GM19438 (cell line): ENCODE data around the gene MAP2K3.
"Not testable (repeated sequence)": the region's sequence is repeated elsewhere in the genome, so short reads cannot be mapped to it uniquely, and the experiment has no call there.

Experiments
- ATAC-seq: cut with Tn5 transposase; IDR thresholded peaks from one replicate; pipeline ENCODE4 v1.9.1; 2021; ENCODE audit warnings: low read depth; ENCODE audit not compliant: unreplicated experiment

Gene MAP2K3

GRCh38 chr17:21347660-21348059 lies 63.1 kb downstream of the MAP2K3 start:
- ATAC-seq: not testable (repeated sequence)

GRCh38 chr17:21348081-21348925 lies 63.8 kb downstream of the MAP2K3 start:
- peak; percentile 58 for ATAC-seq

GRCh38 chr17:21348926-21349261 lies 64.4 kb downstream of the MAP2K3 start:
- not testable (repeated sequence) for ATAC-seq

DNA sequence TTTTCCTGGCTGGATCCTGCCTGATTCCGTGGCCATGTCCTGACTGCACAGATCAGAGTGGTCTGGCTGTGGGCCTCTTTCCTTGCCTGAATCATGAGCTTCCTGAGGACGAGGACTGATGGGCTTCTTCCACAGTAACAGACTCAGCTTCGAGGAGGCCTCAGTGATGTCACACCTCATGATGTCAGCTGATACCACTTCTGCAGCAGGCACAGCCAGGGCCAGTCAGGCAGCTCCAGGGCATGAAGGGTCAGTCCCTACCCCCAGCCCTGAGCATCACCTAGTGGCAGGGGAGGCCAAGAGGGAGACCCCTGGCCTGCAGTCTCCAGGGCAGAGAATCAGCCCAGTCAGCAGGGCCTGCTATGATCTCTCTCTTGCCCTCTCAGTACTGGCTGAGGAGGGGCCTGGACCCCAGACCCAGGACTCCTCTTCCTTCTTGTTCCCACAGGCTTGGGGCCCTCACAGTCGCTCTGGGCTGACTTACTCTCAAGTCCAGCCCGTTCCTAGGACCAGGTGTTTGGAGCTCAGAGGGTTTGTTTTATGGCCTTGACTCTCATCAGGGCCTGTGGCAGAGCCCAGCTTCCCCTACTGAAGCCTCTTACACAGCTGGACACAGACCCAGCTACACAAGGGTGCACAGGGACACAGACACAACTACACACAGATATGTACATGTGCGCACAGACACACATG lies 65.0 kb downstream of the MAP2K3 start:
- not testable (repeated sequence) for ATAC-seq

GRCh38 chr17:21350495-21350894 lies 66.0 kb downstream of the MAP2K3 start:
- ATAC-seq: not testable (repeated sequence)

DNA sequence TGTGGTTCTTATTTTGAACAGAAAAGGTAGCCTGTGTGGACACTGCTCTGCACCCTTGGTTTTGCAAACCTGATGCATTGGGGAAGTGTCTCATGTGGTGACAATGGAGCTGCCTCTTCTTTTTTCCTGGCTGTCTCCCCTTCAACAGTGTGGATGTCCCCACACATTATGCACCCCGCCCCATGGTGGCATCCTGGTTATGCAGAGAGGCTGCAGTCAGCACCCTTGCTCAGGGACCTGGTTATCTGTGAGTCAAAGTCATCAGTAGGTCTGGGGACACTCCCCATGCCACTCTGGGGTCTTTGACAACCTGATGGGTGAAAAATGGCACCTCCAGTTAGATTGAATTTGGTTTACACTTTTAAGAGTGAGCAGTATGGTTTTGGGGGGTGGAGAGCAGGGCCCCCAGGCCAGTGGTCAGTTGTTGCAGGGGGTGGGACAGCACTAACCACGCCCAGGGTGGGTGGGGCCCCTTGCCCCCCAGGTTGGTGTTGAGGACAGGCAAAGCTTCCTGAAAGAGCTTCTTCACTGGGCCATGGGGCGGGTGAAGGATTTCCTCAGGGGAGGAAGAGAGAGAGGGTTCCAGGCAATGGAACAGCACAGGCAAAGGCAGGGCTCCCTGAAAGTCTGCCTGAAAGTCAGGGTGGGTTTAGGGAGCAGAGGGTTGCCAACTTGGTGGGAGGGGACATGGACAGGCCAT lies 67.0 kb downstream of the MAP2K3 start:
- ATAC-seq: no peak

DNA sequence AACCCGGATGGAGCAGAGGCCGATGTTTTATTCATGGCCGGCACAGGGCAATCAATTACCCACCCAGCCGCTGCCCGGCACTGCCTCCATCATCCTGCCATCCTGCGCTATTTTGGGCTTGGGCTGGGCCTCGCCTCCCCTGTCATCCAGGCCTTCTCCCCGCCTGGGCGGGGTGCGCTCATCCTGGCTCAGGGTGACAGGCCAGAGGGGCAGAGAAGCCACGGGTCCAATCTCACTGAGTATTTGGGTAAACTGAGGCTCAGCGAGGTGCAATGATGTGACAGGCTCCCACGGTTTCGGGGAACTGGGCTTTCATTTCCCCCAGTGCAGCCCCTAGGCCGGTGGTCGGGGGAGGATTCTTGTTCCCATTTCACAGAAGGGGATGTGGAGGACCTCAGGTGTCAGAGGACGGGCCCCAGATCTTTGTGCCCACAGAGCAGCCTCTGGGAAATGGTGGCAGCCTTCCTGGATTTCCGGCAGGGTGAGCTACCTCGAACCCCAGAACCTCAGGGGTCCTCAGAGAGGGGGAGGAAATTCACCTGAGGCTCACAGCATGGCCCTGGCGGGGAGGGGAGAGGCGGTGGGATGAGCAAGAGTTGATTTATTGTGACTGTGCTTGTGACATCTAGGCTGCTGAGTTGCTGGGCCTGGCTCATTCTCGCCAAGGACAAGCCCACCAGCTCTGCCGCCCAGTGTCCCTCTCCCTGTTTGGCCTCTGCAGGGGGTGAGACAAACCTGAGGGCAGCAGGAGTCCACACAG lies 67.9 kb downstream of the MAP2K3 start:
- no peak for ATAC-seq

DNA sequence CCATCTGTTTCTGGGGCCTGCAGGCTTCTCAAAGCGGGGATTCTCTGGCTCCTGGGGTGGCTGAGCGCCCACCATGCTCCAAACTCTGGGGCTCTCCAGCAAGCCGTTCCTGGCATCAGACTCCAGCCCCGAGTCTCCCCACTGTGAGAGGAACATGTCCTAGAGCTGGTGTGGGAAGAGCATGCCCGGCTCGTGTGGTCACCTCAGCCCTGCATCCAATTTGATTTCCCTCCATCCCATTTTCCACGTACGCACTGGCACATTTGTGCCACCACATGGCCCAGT lies 68.4 kb downstream of the MAP2K3 start:
- no peak for ATAC-seq

GRCh38 chr17:21353326-21354010 lies 69.0 kb downstream of the MAP2K3 start:
- no peak for ATAC-seq

- ATAC-seq: no peak
Measured at GRCh38 chr17:21354796-21355385, 70.4 kb downstream of the MAP2K3 start.

DNA sequence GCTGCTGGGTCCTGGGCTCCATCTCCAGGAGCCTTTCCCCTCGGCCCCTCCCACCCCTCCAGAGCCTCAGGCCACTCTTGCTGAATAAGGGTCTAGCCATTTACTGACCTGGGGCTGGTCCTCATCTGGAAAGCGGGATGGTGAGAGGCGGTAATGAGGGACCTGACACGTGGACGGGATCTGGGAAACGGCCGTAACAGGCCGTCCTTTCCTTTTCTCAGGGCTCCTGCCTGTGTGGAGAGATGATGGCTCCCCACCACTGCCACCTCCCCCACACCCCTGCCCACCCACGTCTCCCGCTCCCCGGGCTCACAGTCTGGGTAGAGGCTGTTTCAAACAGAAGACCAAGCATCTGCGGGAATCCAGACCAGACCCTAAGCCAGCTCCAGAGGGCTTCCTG lies 71.1 kb downstream of the MAP2K3 start:
- no peak for ATAC-seq

GRCh38 chr17:21356537-21357127 lies 72.1 kb downstream of the MAP2K3 start:
- no peak for ATAC-seq

- no peak for ATAC-seq
Measured at GRCh38 chr17:21357281-21357680, 72.8 kb downstream of the MAP2K3 start.

DNA sequence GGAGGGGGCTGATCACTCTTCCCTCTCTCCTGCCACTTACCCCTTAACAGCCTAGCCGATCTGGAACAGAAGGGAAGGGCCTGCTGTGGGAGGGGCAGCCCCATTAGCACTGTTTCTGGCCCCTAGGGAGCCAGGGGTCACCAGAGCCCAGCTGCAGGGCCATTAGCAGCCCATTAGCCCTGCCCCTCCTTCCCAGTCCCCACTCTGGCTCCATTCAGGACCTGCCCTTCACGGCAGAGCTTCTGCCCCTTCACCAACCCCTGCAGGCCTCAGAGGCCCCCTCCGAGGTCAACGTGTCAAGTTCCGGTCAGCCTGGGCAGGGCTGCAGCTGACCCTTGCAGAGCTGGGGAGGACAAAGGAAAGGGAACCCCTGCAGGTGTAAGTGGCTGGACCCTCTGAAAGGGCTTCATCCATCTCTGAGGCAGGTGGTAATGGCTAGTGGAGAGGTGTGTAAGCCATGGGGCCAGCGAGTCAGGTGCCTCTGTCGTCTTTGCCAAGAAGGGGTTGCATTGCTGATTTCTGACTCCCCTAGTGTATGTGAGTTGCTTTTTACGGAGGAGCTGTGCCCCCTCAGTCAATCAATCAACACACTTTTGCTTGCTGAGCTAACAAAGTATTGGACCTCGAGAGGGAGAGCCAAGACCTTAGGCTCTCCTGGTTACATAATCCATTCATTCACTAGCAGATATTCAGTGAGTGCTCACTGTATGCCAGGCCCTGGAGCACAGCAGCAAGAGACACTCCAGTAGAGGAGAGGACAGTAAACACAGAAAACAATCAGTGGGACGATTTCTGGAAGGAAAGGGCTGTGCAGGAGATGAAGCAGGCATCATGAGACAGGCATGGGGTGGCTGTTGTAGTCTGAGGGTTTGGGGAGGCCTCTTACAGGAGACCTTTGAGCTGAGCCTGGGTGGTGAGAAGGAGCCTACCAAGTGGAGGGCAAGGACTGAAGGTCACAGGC lies 73.5 kb downstream of the MAP2K3 start:
- no peak for ATAC-seq

- ATAC-seq: no peak
Measured at GRCh38 chr17:21358682-21359482, 74.4 kb downstream of the MAP2K3 start.

GRCh38 chr17:21359483-21359840 lies 75.0 kb downstream of the MAP2K3 start:
- ATAC-seq: no peak

DNA sequence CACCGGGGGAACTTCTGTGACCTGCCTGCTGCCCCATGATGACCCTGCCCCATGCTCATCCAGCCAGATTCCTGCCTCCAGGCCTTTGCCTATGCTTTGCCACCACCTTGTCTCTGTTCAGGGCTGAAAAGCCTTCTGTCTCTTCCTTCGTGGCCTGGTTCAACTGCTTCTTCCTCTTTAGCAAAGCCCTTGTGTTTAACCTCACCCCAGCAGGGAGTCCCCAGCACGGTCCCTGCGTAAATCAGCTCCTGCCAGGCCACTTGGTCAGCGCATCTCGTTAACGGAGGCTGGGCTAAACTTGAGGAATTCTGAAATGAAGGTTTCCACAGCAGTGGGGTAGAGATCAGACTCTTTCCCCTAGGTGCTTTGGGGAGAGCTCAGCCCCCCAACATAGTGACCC lies 75.5 kb downstream of the MAP2K3 start:
- ATAC-seq: no peak
